GM12878 (cell line): ENCODE measurements around the gene PANX2.

ENCODE experiments used
- BHLHE40 ChIP-seq, 2 experiments: fragments of 450-650 bp in 1 of 2; IDR thresholded peaks; 2 replicates each; pipeline ENCODE4 v1.6.1; 2011 to 2017; ENCODE audit warnings: low read depth in 2 of 2, borderline replicate concordance in 1 of 2, improper control_type of control experiment in 1 of 2, low read length in 1 of 2, mild to moderate bottlenecking in 1 of 2
- CREM ChIP-seq: IDR thresholded peaks from 2 replicates; pipeline ENCODE4 v1.6.1; 2014; ENCODE audit warnings: antibody characterized with exemption, low read depth
- EZH2 ChIP-seq: IDR thresholded peaks from 2 replicates; pipeline ENCODE4 v1.6.1; 2012; ENCODE audit warnings: low read depth, mild to moderate bottlenecking, control low read depth, inconsistent platforms, low read length, borderline replicate concordance; ENCODE audit not compliant: control insufficient read depth
- FOXK2 ChIP-seq: fragments of 450-650 bp; IDR thresholded peaks from 2 replicates; pipeline ENCODE4 v1.6.1; 2017; ENCODE audit warnings: mild to moderate bottlenecking, moderate library complexity
- POLR2A ChIP-seq: IDR thresholded peaks from 2 replicates; pipeline ENCODE4 v1.6.1; 2011; ENCODE audit warnings: low read depth, mild to moderate bottlenecking, low read length
- POLR2AphosphoS5 ChIP-seq: IDR thresholded peaks from 2 replicates; pipeline ENCODE4 v1.6.1; 2011; ENCODE audit warnings: mild to moderate bottlenecking, low read length, inconsistent platforms
- RFX5 ChIP-seq: IDR thresholded peaks from 2 replicates; pipeline ENCODE4 v1.6.1; 2011; ENCODE audit warnings: low read depth, low read length, improper control_type of control experiment
- TAF1 ChIP-seq: IDR thresholded peaks from 2 replicates; pipeline ENCODE4 v1.6.1; 2011; ENCODE audit warnings: mild to moderate bottlenecking, low read depth, low read length, borderline replicate concordance
- TARDBP ChIP-seq: IDR thresholded peaks from 2 replicates; pipeline ENCODE4 v1.6.1; 2016; ENCODE audit warnings: borderline replicate concordance
- TF ChIP-seq, protein P1 (sequence below): IDR thresholded peaks from 2 replicates; pipeline ENCODE4 v1.6.1; 2012; ENCODE audit warnings: mild to moderate bottlenecking, low read depth, low read length
- TF ChIP-seq, protein P2 (sequence below), 3 experiments: IDR thresholded peaks in 2 of 3; conservative IDR thresholded peaks in 1 of 3; 2 replicates each; pipeline ENCODE4 v1.5.1; 2011; ENCODE audit warnings: low read depth in 3 of 3, low read length in 3 of 3, mild to moderate bottlenecking in 3 of 3, control low read depth in 2 of 3, moderate library complexity in 2 of 3, inconsistent platforms in 1 of 3, mixed read lengths in 1 of 3; ENCODE audit not compliant: control insufficient read depth in 2 of 3, insufficient read depth in 1 of 3; ENCODE audit errors: extremely low read depth in 1 of 3

DNA sequence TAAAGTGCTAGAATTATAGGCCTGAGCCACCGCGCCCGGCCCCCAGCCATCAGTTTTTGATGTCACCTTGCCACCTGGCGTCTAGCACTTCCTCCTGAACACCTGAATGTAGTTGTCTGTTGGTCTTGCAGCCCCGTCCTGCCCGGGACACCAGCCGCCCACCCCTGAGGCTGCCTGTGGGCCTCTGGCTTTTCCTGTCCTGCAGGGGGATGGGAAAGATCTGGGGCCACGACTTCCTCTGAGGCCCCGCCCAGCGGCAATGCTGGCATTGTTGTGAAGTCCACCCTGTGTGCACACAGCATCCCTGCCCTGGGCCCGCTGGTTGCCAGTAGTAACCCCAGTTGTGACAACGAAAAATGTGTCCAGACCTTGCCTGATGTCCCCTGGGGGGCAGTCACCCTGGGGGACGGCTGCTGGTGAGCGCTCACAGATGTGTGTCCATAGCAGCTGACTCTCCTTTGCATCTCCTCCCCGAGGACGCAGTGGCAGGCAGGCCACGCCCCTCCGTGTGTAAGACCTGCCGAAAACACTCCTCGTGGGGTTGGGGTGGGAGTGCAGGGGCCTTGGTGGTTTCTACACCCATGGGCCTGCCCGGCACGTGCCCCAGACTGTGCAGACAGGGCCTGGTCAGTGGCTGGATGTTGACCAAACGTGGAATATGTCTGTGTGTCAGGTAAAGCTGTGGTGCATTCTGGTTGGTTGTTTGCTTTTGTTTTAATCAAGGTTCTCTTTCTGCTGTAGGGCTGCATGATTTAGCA lies 37.0 kb downstream of the PANX2 start:
- TF ChIP-seq BHLHE40 (IDR thresholded peaks at IDR 0.05; ENCODE audit: borderline replicate concordance in 1 of 2, low read depth in 2 of 2, low read length in 1 of 2), result 0 out of 4 replicates have a peak, but pooled peaks of 1 of the 2 experiments have one; percentile 7
- TF ChIP-seq, protein P1, sequence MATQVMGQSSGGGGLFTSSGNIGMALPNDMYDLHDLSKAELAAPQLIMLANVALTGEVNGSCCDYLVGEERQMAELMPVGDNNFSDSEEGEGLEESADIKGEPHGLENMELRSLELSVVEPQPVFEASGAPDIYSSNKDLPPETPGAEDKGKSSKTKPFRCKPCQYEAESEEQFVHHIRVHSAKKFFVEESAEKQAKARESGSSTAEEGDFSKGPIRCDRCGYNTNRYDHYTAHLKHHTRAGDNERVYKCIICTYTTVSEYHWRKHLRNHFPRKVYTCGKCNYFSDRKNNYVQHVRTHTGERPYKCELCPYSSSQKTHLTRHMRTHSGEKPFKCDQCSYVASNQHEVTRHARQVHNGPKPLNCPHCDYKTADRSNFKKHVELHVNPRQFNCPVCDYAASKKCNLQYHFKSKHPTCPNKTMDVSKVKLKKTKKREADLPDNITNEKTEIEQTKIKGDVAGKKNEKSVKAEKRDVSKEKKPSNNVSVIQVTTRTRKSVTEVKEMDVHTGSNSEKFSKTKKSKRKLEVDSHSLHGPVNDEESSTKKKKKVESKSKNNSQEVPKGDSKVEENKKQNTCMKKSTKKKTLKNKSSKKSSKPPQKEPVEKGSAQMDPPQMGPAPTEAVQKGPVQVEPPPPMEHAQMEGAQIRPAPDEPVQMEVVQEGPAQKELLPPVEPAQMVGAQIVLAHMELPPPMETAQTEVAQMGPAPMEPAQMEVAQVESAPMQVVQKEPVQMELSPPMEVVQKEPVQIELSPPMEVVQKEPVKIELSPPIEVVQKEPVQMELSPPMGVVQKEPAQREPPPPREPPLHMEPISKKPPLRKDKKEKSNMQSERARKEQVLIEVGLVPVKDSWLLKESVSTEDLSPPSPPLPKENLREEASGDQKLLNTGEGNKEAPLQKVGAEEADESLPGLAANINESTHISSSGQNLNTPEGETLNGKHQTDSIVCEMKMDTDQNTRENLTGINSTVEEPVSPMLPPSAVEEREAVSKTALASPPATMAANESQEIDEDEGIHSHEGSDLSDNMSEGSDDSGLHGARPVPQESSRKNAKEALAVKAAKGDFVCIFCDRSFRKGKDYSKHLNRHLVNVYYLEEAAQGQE, result no peak
- TF ChIP-seq FOXK2, result no peak
- no peak for TF ChIP-seq POLR2AphosphoS5
- TF ChIP-seq RFX5, result no peak
- TF ChIP-seq, protein P2, sequence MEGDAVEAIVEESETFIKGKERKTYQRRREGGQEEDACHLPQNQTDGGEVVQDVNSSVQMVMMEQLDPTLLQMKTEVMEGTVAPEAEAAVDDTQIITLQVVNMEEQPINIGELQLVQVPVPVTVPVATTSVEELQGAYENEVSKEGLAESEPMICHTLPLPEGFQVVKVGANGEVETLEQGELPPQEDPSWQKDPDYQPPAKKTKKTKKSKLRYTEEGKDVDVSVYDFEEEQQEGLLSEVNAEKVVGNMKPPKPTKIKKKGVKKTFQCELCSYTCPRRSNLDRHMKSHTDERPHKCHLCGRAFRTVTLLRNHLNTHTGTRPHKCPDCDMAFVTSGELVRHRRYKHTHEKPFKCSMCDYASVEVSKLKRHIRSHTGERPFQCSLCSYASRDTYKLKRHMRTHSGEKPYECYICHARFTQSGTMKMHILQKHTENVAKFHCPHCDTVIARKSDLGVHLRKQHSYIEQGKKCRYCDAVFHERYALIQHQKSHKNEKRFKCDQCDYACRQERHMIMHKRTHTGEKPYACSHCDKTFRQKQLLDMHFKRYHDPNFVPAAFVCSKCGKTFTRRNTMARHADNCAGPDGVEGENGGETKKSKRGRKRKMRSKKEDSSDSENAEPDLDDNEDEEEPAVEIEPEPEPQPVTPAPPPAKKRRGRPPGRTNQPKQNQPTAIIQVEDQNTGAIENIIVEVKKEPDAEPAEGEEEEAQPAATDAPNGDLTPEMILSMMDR (IDR thresholded peaks at IDR 0.05 in 2 of 3, conservative IDR thresholded peaks at IDR 0.05 in 1 of 3; ENCODE audit: control insufficient read depth in 2 of 3, extremely low read depth in 1 of 3, insufficient read depth in 1 of 3, low read depth in 3 of 3, low read length in 3 of 3), result no peak
- TF ChIP-seq POLR2A, result no peak; the same call in none of the 2 replicates
- no peak for TF ChIP-seq EZH2
- TF ChIP-seq CREM, result no peak
- no peak for TF ChIP-seq TAF1
- TF ChIP-seq TARDBP, result no peak
